GM10847 (cell line): ENCODE data around the gene RILPL2.

ENCODE experiments used
- POLR2A ChIP-seq: IDR thresholded peaks from 2 replicates; pipeline ENCODE4 v1.6.1; 2011; ENCODE audit not compliant: insufficient read length; ENCODE audit errors: extremely low read depth

The RILPL2 gene

DNA sequence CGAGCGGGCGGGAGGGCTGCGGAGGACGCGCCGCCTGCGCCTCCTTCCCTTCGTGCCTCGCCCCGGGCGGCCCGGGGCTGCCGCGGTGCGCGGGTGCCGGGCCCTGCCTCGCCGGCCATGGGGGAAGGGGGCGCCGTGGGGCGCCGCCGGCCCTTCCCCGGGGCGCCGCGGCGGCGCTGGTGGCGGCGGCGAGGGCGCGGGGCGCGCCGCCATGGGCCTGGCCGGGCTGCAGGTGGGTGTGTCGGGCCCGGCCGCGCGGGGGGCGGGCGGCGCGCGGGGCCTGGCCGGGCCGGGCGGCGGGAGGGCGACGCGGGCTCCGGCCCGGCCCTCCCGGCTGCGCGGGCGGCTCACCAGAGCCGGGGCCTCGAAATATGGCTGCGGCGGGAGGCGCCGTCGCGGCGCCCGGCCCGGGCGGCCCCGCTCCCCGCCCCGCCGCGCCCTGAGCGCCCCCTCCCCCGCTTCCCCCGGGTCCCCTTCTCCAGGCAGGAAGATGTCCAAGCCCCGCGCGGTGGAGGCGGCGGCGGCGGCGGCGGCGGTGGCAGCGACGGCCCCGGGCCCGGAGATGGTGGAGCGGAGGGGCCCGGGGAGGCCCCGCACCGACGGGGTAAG lies 47.4 kb downstream of the RILPL2 start:
- TF ChIP-seq POLR2A, result no peak

DNA sequence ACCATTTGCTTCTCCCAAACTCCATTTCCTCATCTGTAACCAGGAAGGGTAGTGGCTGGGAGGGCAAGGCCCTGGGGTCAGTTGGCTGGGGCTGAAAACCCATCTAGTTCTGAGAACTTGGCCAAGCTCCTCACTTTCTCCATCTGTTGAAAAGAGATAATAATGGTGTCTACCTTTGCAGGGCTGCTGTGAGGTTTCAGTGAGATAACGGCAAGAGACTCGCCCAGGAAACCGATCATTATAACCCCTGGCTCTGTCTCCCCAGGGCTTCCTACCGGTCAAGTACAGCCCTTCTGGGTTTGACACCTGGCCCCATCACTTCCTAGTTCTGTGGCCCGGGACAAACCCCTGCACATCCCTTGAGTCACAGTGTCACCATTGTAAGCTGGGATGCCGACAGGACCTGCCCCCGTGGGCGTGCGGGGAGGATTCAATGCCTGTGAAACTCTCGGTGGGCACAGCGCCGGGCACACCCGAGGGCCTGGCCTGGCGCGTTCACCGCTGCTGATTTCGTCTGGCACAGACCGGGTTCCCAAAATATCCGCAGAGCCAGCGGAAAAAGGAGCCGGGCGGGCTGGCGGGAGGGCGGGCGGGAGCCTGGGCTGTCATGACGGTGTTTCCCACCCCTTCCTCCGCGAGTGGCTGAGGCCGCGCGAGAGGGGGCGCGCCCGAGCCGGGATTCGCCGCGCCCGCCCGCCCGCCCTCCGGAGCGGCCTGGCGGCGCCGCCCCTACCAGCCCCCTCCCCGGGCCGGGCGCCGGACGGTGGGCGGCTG lies 48.1 kb downstream of the RILPL2 start:
- TF ChIP-seq POLR2A, result no peak

DNA sequence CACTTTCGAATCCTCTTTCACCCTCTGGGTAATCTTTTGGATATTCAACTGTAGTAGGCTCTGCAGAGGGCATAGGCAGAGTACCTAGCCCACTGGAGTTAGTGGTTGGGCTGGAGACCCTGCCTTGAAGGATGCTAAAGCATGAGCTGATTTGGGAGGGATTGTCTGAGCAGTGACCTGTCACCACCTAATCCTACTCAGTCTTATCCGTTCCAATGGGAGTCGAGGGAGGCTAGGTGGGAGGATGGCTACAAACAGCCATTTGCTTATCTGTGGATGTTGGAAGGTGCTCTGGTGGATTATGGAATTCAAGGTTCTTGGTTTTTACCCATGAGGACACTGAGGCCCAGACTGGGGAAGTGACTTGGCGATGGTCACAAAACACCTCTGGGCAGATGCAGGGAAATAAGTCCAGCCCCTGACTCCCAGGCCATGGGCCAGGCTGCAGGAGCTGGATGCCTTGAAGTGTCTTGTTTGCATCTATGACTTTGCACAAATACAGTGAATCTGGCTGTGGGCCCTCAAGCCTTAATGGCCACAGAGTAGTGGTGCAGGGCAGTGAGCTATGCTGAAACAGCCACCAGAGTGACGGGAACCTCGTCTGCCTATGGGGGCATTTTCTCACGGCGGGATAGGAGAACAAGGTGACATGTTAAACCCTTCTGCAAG lies 48.8 kb downstream of the RILPL2 start:
- no peak for TF ChIP-seq POLR2A

DNA sequence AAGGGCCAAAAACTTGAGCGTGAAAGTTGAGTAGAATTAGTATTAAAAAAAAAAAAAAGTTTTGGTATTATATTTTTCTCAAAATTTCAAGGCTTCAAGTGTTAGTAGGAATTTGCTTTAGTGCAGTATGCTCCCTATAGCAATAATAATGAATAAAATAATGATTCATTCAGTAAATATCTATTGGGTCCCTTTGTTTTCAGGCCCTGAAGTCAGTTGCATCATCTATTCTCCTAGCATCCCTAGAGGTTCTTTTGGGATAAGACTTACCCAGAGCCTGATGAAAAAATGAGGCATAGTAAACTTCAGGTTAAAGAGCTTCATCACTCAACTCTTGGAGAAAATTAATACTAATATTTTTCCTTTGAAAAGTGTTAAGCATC lies 51.5 kb downstream of the RILPL2 start:
- no peak for TF ChIP-seq POLR2A

DNA sequence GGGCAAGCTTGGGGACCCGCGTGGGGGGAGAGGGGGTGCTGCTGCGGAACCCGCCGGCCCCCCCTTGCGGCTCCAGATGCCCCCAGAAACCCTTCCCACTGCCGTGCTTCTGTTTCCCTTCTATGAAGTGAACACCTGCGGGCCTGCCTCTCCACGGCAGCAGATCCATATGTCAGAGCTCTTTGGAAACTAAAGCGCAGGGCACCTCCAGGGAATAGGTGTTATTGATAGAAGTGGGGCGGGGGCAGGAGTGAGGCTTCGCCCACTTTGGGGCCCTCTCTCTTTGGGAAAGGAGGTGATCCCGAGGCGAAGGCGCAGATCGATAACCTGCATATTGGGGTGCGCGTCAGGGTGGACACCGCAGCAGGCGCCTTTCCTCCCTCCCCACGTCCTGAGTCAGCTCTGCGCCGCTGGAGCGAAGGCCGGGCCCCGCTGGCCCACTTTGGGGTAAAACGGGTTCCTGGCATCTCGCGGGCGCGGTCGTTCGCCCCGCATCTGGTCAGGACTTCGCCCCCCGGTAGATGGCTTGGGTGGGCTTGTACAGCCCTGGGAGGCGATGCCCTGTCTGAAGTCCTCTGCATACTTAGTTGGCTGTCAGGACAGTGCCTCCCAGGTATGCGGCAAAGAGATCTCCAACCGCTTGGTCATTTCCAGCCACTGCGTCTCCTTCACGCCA lies 52.0 kb downstream of the RILPL2 start:
- TF ChIP-seq POLR2A, result no peak

DNA sequence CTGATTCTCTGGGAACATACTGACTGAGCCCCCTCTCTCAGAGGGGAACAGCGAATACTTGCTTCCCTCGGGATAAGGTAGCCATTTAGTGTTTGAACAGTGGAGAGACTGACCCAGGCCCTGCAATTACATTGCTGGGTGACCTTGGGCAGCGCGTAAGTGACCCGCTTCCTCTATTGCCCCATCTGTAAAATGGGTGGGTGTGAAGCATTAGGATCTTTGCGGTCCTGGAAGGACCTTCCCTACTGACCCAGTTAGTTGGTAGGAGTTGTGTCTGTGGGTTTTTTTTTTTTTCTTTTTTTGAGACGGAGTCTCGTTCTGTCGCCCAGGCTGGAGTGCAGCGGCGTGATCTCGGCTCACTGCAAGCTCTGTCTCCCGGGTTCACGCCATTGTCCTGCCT lies 53.8 kb downstream of the RILPL2 start:
- no peak for TF ChIP-seq POLR2A

DNA sequence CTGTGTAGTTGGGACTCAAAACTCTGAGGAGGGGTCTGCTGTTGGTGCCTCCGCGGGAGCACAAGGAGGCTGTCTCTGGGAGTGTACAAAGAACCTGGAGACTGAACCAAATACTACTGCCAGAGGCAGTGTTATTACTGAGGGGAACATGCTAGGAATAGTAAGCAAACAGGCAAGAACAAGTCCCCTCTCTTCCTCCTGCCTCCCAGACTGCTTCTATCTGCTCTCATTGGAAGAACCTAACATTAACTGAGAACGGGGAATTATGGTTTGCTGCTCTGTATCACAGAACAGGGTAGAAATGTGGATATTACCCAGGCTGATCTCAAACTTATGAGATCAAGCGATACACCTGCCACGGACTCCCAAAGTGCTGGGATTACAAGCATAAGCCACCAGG lies 57.1 kb downstream of the RILPL2 start:
- TF ChIP-seq POLR2A, result no peak

DNA sequence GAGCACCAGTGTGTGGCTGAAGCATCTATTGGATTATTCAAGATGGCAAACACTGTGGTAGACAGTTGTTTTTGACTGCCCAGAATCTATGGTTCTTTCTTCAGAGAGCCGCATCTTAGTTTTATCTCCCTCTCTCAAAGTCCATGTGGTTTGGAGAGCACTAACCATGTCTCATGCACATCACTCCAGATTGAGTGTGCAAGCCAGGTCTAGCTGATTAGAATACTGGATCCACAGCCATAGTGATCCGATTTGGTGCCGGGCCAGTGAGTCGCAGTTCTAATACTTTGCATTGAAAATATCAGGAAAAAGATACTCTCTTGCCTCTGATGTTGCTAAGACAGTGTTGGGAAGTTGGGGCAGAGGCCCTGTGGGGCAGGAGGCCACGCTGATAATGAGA lies 67.3 kb downstream of the RILPL2 start:
- no peak for TF ChIP-seq POLR2A

DNA sequence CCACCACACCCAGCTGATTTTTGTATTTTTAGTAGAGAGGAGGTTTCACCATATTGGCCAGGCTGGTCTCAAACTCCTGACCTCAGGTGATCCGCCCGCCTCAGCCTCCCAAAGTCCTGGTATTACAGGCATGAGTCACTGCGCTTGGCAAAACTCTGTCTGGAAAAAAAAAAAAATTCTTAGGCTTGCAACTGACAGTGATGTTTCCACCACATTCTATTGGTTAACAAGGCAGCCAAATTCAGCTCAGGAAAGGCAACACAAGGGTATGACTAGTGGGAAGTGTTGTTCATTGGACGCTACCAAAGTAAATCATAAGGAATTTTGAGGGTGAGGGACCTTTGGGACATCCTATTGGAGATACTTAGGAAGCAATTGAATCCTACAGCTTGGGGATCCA lies 69.0 kb downstream of the RILPL2 start:
- TF ChIP-seq POLR2A, result no peak
